AG09319 (cell line): ENCODE measurements around the gene ZNF432.

Experiments
- DNase-seq: peaks from one replicate; pipeline ENCODE4 v3.0.0-alpha.2; 2010; ENCODE audit warnings: low read depth; ENCODE audit errors: extremely low read depth
- CTCF ChIP-seq: IDR thresholded peaks from 2 replicates; pipeline ENCODE4 v1.5.1; 2011; ENCODE audit warnings: low read depth, mild to moderate bottlenecking, inconsistent platforms, low read length, moderate library complexity

The ZNF432 gene

GRCh38 chr19:52022193-52022592 is 26.4 kb downstream of the ZNF432 start:
- TF ChIP-seq CTCF: no peak
- DNase-seq: no peak

- no peak for TF ChIP-seq CTCF
- no peak for DNase-seq
Observed at GRCh38 chr19:52020506-52020905, 28.1 kb downstream of the ZNF432 start.

GRCh38 chr19:52010674-52011073 is 38.0 kb downstream of the ZNF432 start:
- no peak for TF ChIP-seq CTCF
- no peak for DNase-seq

GRCh38 chr19:52007806-52008557 is 40.7 kb downstream of the ZNF432 start, which contains the start of gene ZNF615:
ZNF615 (minus strand) TSS chr19:52008211; CDS start chr19:52003711, 4,500 bp downstream.
- no peak for TF ChIP-seq CTCF
- peak; percentile 44 for DNase-seq

GRCh38 chr19:52007451-52007805 is 41.2 kb downstream of the ZNF432 start:
- no peak for DNase-seq
- no peak for TF ChIP-seq CTCF

GRCh38 chr19:51994048-51994644 is 54.5 kb downstream of the ZNF432 start:
- TF ChIP-seq CTCF: no peak
- no peak for DNase-seq

GRCh38 chr19:51993422-51993821 is 55.2 kb downstream of the ZNF432 start:
- TF ChIP-seq CTCF: no peak
- DNase-seq: no peak
